HG03378 (cell line): ENCODE results near the gene PNCK.

Source experiments
- ATAC-seq: cut with Tn5 transposase; IDR thresholded peaks from one replicate; pipeline ENCODE4 v1.9.1; 2021; ENCODE audit warnings: mild to moderate bottlenecking, moderate library complexity; ENCODE audit not compliant: unreplicated experiment

Gene PNCK

DNA sequence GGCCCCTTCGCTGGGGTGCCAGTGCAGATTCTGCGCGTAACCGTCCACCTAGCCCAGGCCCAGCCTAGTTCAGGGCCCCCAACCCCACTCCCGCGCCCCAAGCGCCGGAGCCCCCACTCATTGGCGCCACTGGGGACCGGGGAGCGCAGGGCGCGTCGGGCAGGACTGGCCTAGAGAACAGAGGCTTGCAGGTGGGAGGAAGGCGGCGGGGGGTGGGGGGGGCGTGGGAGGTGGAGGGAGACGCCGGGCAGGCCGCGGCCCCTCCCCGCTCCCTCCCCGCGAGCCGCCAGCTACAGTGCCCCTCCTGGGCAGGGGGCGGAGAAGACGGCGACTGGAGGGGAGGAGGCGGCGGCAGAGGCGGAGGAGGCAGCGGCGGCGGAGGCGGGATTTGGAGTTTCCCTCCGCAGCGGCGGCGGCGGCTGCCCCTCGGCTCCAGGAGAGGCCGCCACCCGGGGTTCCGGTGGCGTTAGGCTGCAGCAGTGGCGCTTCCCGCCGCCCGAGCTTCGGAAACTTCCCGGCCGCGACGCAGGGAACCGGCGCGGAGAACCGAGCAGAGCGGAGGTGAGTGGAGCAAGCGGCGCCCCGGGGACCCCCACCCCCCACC lies 31.5 kb downstream of the PNCK start:
- no peak for ATAC-seq

DNA sequence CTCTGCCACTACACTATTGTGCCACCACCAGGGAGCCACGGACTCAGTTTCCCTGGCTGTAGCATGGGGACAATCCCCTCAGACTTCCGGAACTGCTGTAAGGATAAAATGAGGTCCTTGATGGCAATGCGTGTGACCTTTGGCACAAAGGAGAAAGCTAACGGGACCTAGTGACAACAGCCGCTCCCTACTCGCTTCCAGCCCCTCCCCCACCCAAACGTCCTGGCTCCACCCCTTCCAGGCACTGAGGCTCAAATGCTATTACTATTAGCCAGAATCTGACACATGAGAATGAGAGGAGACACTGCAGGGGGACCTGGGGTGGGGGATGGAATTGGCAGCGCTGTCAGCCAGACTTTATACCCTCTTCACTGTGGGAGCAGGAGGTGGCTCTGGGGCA lies 32.0 kb downstream of the PNCK start:
- no peak for ATAC-seq

DNA sequence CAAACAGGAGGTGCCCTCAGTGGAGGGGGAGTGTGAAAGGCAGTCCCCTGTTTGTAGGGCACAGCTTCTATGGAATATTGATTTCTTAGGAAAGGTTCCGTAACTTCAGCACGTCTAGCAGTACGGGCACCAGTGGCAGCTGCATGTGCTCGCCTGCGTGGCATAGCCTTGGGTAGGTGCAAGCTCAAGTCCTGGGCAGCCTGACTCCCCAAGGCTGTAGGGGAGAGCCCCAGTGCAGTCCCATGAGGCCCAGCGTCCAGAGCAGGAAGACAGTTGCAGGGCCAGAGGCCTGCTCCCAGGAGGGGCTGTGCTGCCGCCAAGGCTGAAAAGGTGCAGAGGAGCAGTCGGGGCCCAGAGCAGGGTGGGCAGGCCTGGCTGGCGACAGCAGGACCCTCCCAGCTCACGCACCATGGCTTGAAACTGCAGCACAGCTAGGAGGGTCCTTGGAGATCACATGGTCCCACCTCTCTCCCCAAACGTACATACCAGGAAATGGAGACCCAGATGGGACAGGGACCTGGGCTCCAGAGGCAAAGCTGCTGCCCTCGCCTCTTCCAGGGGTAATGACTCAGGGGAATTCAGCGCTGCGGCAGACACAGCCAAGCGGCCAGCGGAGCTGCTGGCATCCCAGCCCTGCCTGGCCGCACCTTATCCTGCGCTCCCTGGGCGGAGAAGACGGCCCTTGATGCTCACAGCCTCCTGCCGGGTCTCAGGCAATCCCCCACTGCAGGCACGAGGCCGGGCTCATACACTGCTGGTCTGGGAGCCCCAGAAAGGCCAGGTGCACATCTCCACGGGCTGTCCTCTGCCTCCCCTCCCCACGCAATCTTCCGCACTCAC lies 32.7 kb downstream of the PNCK start:
- ATAC-seq, result no peak

DNA sequence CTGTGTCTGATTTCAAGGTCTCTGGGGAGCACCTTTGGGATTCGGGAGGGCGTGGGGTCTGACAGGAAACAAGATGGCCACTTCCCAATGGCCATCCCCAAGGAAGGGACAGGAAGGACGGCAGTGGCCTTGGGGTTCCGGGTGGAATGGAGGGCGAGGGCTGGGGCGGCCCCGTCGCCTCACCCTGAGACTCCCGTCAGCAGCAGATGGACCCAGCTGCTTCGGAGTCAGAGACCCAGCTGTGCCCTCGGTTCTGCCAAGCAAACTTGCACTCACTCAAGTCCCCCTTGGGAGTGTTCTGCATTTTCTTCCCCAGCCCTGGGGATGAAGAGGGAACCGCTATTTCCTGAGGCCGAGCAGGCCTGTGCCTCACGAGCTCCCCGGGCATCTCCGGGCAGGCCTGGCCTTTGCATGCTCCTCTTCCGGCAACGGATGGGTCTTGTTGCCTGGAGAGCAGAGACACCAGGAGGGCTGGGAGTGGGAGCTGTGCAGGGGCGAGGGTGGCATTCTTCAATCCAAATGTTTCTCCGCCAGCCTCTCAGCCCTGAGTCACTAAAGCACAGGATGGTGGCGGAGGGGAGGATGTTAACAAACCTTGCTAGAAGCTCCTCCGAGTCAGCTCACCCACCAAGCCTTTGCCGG lies 33.4 kb downstream of the PNCK start:
- ATAC-seq, result no peak

DNA sequence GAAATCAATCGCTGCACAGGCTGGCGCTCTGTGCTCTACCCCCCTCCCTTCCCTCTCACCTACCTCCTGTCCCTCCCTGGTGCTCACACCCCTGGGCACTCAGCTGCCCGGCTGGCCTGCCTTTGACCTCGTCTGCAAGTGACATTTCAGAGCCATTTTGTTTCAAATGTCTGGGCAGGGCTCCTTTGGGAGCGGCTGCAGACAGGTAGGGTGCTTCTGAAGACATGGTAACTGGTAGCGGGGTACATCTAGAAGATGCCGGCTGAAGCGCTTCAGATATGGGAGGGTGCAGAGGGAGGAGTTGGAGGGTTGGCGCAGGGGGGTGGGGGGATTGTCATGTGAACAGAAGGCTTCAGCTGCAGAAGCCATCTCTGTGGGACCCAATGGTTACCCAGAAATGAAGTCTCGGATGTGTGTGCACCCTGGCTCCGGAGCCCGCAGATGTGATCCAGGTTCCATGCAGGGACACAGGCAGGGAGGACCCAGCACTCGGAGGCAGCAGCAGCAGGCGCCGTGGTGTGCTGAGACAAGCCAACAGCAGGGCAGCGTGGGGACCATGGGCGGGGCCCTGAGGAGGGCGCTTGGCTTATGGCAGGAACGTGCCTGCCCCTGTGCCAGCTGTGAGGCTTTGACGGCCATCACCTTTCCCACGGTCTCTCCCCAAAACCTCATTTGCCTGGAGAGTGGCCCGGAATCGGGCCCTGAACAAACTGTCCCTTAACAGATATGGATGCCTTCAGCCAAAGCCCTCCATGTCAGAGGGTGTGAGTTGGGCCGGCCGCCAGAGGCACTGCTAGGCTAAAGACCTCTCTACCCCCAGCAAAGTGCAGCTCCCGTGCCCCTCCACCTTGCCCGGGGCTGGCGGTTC lies 34.2 kb downstream of the PNCK start:
- ATAC-seq, result no peak

DNA sequence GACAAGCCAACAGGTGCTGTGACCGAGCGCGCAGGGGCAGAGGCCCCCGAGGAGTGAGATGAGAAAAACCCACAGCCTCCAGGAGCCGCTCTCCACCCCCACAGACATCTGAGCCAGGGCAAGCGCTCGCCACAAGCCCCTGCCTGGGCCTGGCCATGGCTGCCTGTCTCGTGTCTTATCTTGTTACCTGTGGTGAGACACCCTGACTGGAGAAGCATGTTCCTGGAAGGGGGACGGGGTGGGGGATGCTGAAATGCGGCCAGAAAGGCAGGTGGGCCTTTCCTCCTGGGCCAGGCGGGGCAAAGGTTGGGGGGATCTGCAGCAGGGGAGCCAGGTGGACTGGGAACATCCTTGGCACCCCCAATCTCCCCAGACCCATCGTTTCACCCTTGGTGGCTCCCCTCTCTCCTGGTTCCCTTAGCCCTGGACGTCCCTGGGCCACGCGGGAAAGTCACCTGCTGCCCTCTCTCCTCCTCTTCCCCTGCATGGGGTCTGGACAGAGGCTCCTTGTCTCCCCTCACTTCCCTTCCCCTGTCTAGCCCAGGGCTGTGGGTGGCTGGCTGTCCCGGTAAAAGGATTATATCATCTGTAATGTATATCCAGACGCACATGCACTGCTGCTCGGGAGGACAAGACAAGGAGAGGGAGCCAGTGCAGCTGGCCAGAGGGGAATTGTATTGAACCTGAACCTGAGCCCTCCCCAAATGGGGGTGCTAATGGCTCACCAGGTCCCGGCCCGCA lies 35.0 kb downstream of the PNCK start:
- no peak for ATAC-seq

DNA sequence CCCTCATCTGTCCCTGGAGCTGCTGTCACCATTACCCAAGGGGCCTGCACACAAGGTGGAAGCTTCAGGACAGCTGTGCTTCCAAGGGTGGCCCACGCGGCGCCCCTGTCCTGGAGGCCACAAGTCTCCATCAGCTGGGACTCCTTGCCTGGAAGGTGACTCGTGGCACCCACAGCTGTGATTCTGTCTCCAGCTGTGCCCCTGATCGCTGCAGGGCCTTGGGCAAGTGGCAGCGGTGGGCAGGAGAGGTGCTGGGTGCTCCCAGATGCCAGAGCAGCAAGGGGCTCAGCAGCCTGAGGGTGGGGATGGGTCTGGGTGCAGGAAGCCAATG lies 35.6 kb downstream of the PNCK start:
- ATAC-seq, result no peak

DNA sequence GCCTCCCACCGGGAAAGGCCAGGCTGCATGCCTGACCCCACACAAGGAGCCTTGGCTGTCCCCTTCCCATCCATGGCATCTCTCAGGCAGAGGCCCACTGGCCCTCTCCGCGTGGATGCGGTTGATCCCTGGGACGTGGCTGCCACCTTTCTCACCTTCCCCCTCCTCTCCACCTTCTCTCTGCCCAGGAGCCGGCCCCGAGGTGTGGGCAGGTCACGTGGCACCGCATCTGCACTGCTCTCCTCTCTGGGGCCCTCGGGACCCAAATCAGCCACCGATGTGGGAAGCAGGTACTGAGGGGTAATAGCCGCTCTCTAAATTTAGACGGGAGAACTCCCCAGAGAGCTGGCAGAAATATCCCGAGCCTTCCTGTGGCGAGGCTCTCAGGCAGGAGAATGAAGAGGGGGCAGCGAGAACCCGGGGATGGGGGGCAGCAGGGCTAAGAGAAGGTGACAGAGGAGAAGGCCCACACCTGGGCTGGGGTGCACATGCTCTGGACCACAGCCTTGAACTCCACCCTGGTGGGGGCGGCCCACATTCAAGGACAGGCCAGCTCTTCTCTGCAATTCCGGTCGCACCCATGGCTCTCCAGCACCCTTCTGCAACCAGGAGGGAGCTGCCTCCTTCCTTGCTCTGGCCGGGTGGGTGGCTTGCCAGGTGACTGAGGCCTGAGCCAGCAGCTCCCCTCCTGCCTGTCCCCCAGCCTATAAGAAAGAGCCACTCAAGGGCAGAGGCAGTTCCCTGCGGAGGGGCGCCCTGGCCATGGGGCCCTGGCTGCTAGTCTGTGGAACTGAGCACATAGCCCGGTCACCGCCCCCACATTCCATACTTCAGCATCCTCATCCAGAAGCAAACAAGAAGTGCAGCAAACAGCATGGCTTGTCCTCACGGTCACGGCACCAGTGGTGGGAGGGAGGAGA lies 36.2 kb downstream of the PNCK start:
- ATAC-seq, result no peak

DNA sequence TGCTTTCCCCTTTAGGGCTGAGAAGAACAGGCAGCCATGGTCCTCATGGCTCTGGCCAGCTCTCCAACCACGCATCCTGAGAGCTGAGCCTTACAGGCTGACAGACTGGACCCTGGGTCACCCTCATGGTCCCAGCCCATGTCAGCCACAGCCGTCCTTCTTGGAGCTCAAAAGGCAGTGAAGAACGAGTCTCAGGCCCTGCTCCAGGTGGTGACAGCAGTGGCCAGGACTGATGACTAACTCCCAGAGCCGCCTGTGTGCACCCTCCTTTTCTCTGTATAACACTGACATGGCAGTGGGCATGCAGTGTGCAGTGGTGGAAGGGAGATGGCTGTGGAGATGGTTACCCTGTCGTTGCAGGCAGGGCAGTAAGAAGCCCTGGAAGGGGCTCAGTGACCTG lies 36.9 kb downstream of the PNCK start:
- no peak for ATAC-seq

DNA sequence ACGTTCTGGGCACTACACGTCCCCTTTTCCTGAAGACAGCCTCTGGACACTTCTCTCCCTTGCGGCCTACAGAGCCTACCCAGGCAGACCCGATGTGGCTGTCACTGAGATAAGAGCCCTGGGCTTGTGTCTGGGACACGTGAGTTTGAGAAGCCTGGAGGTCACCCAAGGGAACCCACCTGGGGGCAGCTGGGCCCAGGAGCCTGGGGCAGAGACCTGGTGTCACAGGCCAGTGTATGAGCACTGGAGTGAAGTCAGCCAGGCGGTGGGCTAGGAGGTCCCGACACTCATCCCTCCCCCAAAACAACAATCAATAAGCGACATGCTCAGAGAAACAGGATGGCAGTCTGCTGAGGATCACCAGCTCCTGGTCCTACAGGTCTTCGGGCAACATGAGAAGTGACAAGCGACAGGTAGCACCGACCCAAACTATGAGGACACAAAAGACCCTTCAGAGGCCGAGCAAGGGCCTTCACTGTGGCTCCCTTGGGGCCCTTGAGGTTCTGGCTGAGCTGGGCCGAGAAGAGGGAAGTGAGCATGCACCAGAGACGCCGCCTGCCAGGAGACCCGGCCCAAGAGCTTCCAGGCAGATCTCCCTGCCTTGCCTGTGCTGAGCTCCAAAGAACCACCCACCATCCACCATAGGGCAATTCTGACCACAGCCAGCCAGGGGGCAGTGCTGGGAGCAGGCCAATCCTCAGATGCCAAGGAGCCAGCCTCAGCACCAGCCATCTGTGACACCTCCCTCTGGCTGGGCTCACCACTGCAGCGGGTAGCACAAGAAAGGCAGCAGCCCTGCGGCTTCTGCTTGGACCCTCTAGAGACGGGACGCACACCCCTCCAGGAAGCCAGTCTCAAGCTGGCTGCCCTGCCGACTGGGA lies 37.6 kb downstream of the PNCK start:
- no peak for ATAC-seq

DNA sequence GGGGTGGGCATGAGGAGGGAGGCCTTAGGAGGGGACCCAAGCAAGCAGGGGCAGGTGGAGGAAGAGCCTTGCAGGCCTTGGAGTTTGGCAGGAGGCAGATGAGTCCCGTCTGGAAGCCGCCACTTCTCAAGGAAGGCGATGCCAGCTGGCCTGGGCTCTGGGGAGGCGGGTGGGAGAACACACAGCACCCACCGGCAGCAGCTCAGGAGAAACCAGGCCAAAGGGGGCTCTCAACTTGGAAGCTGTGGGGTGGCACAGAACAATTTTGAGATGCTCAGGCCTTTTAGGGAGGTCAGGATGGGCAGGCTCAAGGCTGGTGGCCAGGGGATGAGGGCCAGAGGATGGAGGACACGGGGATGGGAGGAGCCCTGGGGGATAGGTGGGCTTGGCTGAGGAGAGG lies 38.2 kb downstream of the PNCK start:
- no peak for ATAC-seq

DNA sequence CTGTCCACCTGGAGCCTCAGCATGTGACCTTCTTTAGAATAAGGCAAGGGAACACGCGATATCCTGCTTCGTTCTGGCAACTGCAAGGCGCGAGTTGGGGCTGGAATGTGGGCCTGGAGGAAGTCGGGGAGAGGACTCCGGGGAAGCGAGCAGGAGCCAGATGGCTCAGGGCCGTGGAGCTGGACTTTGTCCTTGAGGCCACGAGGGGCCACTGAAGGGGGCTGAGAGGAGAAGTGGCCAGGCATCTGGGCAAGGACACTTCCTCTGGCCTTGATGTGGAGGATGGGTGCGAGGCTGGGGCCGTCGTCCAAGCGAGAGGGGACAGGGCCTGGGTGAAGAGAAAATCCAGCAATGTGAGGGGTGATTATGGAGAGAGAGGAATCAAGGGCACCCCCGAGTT lies 38.8 kb downstream of the PNCK start:
- no peak for ATAC-seq

DNA sequence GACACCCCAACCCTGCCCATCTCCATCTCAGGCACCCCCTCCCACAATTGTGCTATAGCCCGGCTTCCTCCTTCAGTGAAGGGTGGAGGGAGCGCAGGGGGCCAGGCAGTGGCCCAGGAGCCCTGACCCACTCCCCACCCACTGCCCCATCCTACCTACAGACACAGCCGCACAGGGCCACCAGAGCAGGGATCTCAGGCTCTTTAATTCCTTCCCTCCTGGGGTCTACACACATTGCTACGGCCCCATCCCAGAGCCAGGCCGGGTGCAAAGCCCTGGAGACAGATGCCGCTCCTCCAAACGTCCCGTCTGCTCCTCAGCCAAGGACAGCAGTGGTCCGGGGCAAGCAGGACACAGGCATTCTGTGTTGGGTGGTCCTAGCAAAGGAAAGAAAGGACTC lies 39.4 kb downstream of the PNCK start:
- ATAC-seq, result no peak

DNA sequence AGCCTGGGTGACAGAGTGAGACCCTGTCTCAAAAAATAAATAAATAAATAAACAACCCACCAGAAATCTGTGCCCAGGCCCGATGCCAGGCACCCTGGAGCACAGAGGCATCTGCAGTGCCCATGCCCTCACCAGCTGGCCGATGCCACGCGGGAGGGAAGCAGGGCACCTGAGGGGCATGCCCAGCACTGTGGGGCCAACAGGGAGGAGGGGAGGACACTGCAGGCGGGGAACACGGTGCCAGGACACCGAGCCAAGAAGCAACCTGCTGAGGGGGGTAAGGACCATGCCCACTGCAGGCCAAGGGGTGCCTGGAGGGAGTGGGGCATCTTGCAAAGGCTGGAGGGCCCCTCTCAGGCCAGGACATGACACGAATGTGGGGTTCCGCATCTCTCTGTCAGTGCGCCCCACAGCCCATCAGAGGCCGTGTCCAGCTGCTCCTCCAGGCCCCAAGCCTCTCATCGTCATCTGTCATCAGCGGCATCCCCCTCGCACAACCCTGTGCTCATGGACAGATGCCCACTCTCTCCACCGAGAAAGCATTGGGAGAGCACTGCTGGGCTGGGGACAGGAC lies 39.9 kb downstream of the PNCK start:
- ATAC-seq, result no peak

DNA sequence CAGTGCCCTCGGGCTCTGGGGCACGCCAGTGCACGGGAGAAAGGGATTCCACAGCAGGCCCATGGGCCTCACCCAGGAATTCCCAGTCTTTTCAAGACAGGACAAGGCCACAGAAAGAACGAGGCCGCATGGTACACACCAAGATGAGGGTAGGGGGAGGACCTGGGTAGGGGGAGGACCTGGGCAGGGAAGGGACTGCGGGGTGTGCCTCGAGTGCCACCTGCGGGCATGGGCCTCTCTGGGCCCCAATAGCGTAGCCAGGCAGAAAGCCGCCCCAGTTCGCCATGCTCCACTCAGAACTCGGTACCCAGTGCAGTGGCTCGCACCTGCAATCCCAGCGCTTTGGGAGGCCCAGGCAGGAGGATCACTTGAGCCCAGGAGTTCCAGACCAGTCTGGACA lies 40.6 kb downstream of the PNCK start:
- ATAC-seq, result no peak

DNA sequence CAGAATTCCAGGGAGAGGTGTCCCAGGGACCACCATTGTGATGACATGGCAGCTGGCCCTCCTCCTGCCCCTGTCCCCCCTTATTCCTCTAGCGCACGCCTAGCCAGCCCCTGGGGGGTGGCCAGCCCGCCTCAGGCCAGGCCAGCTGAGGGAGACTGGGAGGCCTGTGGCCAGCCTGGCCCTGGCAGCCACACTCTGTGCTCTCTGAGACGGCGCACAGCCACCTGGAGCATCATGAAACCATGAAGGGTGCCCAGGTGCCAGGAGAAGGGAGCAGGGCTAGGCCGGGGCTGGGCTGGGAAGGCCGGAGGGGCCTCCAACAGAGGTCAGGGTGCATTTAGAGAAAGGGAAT lies 41.0 kb downstream of the PNCK start:
- ATAC-seq, result no peak

DNA sequence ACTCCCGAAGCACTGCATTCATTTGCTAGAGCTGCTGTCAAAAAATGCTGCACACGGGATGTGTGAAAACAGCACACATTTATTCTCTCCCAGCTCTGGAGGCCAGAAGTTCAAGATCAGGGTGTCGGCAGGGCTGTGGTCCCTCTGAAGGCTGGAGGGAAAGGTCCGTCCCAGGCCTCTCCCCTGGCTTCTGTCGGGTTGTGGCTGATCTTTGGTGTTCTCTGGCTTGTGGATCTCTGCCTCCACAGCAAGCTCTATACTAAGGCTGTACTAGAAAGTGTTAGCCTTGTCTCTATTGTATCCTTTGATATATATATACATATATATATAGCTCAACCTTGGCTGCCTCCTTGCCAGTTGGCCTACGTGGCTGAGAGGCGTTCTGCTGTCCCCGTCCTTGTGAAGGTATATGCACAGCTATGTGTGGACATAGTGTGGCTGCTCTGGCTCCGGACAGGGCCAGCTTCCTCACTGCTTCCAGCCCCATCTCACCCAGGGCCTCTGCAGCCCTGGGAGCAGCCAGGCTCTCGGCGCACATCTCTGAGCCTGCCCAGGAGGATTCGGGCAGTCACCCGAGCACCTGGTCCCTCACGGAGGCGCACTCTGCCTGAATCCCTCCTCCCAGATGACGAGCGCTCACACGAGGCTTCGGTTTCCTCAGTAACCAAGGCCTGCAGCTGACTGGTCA lies 41.6 kb downstream of the PNCK start:
- ATAC-seq, result no peak

DNA sequence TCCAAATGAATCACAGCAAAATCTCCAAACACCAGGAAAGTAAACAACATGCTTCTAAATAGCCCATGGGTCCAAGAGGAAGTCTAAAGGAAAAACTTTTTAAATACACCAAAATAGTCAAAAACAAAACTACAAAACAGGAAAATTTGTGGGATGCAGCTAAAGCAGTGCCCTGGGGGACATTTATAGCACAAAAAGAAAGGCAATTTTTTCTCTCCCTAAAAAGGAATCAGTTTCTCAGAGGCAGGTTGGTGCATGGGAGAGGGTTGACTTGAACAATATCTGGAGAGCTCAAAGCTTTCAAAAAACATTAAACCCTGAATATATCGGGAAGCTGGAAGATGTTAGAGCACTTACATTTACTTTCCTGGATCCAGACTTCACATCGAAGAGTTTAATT lies 42.3 kb downstream of the PNCK start:
- no peak for ATAC-seq
